Heart right ventricle (tissue), 16 donors: ENCODE data around the gene CASR. TPM values are rescaled to one million over a fixed set of nuclear protein-coding genes. Genes with fewer than 3 reads are reported as not detected.
"Not testable (repeated sequence)": the region's sequence is repeated elsewhere in the genome, so short reads cannot be mapped to it uniquely, and the experiment has no call there.

Experiments used
- ATAC-seq, 8 donors: fragments of 200-7000 bp; cut with Tn5 transposase; one replicate each; pipeline ENCODE4 v1.9.1; 2020; ENCODE audit warnings: mild to moderate bottlenecking in 8 of 8, moderate library complexity in 8 of 8, moderate number of reproducible peaks in 1 of 8
- DNase-seq, 2 donors: peaks; one replicate each; pipeline ENCODE4 v3.0.0-alpha.2; 2020
- H3K27ac ChIP-seq, 10 donors: fragments of 200-600 bp; sonication (generic) in 2 of 10; one replicate each; pipeline versions ENCODE4 v1.5.0 to v1.8.0; 2020 to 2022; ENCODE audit warnings: mild to moderate bottlenecking in 3 of 10
- H3K27me3 ChIP-seq, 7 donors: fragments of 200-600 bp; one replicate each; pipeline ENCODE4 v1.8.0; 2021 to 2022; ENCODE audit warnings: mild to moderate bottlenecking in 2 of 7
- H3K36me3 ChIP-seq, 9 donors: fragments of 200-600 bp; sonication (generic) in 1 of 9; one replicate each; pipeline versions ENCODE4 v1.5.0 to v1.8.0; 2020 to 2022; ENCODE audit warnings: mild to moderate bottlenecking in 2 of 9
- H3K4me1 ChIP-seq, 9 donors: fragments of 200-600 bp; sonication (generic) in 1 of 9; one replicate each; pipeline versions ENCODE4 v1.5.0 to v1.8.0; 2020 to 2022; ENCODE audit warnings: mild to moderate bottlenecking in 4 of 9
- H3K4me3 ChIP-seq, 10 donors: fragments of 200-600 bp; sonication (generic) in 2 of 10; one replicate each; pipeline versions ENCODE4 v1.5.0 to v1.8.0; 2020 to 2022; ENCODE audit warnings: mild to moderate bottlenecking in 7 of 10, moderate library complexity in 2 of 10
- H3K9me3 ChIP-seq, 11 donors: fragments of 200-600 bp in 10 of 11; sonication (generic) in 2 of 11; one replicate each; pipeline versions ENCODE4 v1.5.0 to v1.8.0; 2013 to 2022; ENCODE audit warnings: mild to moderate bottlenecking in 2 of 11, control low read depth in 1 of 11, moderate library complexity in 1 of 11
- WGBS, 2 donors: extraction: QIAGEN DNeasy Blood & Tissue Kit; methylation state at CpG; one replicate each; pipeline ENCODE4 v1.1.7; 2013; ENCODE audit warnings: inconsistent platforms in 1 of 2; 5-methylcytosine and 5-hydroxymethylcytosine counted together
- intact Hi-C, 10 donors: fragments of 100-400 bp; cut with DNase I; formaldehyde crosslinking; loops; one replicate each; pipeline versions ENCODE4 v1.11.1 to v1.14.2; 2022
- polyA plus RNA-seq, 2 donors: library from polyadenylated mRNA; stranded (reverse); fragments of 200-250 nt; gene quantifications; one replicate each; pipeline ENCODE4 v1.2.3, GENCODE V29; 2013
- total RNA-seq, 10 donors: library from RNA; stranded (reverse); fragmentation: NEBNext Ultra II Directional in 3 of 10; extraction: Animal tissue kit (Norgen Biotek cat#: 25700) in 3 of 10; gene quantifications; one replicate each; pipeline versions ENCODE4 v1.2.1 to v1.2.4, GENCODE V29; 2021 to 2023
- TF ChIP-seq, protein P1 (sequence below), 9 donors: fragments of 200-600 bp; sonication (generic) in 2 of 9; IDR thresholded peaks; one replicate each; pipeline versions ENCODE4 v1.5.0 to v1.8.0; 2021 to 2022; ENCODE audit warnings: antibody characterized with exemption in 9 of 9, mild to moderate bottlenecking in 5 of 9, moderate library complexity in 1 of 9
- donor health status: Arrhythmogenic right ventricular cardiomyopathy.
- donor health status: ischemic (EF 13 %, LVEDD 7.1; RV severe dilation, severe dysfunction).
- donor health status: healthy with polysubstance abuse.
- donor health status: DM: no; HTN: yes; CAD: no.
- donor health status: DM: no; HTN: no; CAD: no.
- donor health status: ischemic (EF 25% LVEDD 6.9; RV normal size, moderate dysfunction).
- donor health status: ischemic (EF 25% LVEDD 5.7; RV mildly dilated, moderate dysfunction).
- donor health status: healthy.
- donor health status: DM: yes; HTN: yes; CAD: no.
- donor health status: Ischemic cardiomyopathy.
- donor health status: ischemic (EF 35%, LVEDD 5.7; RV mildly dilated, moderate dysfunction).
- donor health status: nonischemic (EF 11% LVEDD 7.7; RV severe dilation, severe dysfunction).
- donor health status: DM: yes; HTN: yes; CAD: no.
- donor health status: PGD.
- donor health status: ischemic (EF 29% LVEDD 5.4; RV normal size, mild dysfunction).
- donor health status: nonischemic (EF 23%, LVEDD 6.1; RV moderate dilation, normal function).

The CASR gene
- total and polyA plus RNA-seq, 12 donors, result not detected

DNA sequence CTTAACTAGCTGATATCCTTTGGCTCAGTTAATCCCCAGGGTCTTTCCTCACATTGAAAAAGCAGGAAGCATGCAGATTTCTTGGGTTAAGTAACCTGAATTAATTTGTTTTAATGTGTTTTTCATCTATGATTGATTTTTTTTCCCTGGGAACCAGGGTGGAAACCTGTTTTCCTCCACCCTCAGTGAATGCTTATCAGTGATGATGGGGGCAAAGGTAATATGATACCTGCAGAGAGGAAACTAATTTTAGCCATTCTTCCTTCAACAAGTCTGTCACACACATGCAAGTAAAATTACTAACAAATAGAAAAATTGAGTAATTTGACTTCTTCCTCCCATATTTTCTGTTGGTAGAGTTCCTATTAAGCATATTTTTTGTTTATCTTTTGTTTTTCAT is 5.9 kb downstream of the CASR start:
- Histone ChIP-seq H3K9me3 (no peaks in the 10 kb centered on the region), H3K27ac (no peak overlapping the region), H3K4me1 (peaks cover 0 to 4% (median 2%) of the 10 kb centered on the region in 9 donors), H3K4me3 (no peak overlapping the region), H3K36me3 (no peaks in the 10 kb centered on the region), H3K27me3 (peaks cover 0 to 74% (median 36%) of the 10 kb centered on the region in 7 donors)
- intact Hi-C loops, result no loop called here
- TF ChIP-seq, protein P1, sequence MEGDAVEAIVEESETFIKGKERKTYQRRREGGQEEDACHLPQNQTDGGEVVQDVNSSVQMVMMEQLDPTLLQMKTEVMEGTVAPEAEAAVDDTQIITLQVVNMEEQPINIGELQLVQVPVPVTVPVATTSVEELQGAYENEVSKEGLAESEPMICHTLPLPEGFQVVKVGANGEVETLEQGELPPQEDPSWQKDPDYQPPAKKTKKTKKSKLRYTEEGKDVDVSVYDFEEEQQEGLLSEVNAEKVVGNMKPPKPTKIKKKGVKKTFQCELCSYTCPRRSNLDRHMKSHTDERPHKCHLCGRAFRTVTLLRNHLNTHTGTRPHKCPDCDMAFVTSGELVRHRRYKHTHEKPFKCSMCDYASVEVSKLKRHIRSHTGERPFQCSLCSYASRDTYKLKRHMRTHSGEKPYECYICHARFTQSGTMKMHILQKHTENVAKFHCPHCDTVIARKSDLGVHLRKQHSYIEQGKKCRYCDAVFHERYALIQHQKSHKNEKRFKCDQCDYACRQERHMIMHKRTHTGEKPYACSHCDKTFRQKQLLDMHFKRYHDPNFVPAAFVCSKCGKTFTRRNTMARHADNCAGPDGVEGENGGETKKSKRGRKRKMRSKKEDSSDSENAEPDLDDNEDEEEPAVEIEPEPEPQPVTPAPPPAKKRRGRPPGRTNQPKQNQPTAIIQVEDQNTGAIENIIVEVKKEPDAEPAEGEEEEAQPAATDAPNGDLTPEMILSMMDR (IDR thresholded peaks at IDR 0.05), result no peak
- DNase-seq, result no peak
- ATAC-seq, result no peak

DNA sequence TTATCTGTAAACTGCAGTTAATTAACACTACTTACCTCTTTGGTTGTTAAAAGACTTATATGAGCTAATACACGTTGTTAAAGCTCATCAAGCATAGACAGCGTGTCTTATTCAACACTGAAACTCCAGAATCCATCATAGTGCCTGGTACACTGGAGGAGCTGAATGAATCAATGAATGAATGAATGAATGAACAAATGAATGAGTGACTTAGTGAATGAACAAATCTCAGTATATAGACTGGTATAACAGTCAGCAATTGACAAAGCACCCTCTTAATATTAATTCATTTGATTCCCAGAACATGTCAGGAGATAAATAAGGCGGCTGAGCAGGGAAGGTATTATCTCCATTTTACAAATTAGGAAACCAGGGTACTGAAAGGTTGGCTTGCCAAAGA is 7.1 kb downstream of the CASR start:
- peaks cover 0 to 63% (median 25%) of the 10 kb centered on the region in 7 donors for H3K27me3 ChIP-seq
- no peak overlapping the region for H3K4me3 ChIP-seq
- ATAC-seq (no peak), DNase-seq (no peak)
- intact Hi-C loops, result no loop called here
- no peak overlapping the region for H3K27ac ChIP-seq
- no peaks in the 10 kb centered on the region for H3K36me3 ChIP-seq
- TF ChIP-seq, protein P1 (IDR thresholded peaks at IDR 0.05), result no peak
- WGBS, 2 donors, result 70 to 72% methylated on average over 3 of the region's 3 CpGs
- no peaks in the 10 kb centered on the region for H3K9me3 ChIP-seq
- no peaks in the 10 kb centered on the region for H3K4me1 ChIP-seq

DNA sequence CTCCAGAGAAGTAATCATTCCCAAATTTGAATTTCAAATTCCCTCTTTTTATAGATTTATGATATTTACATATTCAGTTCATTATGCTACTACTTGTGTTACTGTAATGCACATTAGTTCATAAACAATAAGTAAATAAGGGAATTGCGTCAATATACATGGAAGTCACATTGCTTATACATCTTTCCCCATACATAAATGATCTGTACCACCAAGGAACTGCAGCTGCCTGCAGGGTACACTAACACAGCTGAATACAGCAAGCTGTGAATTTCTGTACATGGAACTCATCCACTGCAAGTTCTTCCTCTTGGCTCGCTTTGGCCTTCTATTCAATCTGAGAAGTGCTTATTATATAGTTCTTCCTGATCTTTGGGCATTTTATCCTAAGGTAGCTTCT is 15.5 kb downstream of the CASR start:
- no peak for DNase-seq
- TF ChIP-seq, protein P1 (IDR thresholded peaks at IDR 0.05), result no peak
- no peaks in the 10 kb centered on the region for H3K9me3 ChIP-seq
- H3K27me3 ChIP-seq, result no peaks in the 10 kb centered on the region
- no peak overlapping the region for H3K4me3 ChIP-seq
- no peak overlapping the region for H3K27ac ChIP-seq
- no peaks in the 10 kb centered on the region for H3K36me3 ChIP-seq
- H3K4me1 ChIP-seq, result no peaks in the 10 kb centered on the region
- WGBS, 2 donors, result 84 to 89% methylated on average over 2 of the region's 2 CpGs
- intact Hi-C loops, result no loop called here
- ATAC-seq, result no peak

DNA sequence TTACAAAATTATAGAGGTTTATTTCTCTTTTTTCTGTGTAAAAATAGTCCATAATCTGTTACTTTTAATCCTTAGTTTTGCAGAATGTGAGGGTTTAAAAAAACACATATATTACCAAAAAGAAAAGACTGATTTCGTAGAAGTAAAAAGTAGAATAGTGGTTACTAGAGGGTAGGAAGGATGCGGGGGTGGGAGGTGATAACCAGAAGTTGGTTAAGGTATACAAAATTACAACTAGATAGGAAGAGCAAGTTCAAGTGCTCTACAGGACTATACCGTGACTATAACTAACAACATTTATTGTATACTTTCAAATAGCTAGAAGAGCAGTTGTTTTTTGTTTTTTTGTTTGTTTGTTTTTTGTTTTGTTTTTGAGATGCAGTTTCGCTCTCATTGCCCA is 16.1 kb downstream of the CASR start:
- Histone ChIP-seq H3K4me3 (no peak overlapping the region), H3K27me3 (no peaks in the 10 kb centered on the region), H3K36me3 (no peaks in the 10 kb centered on the region), H3K4me1 (no peaks in the 10 kb centered on the region), H3K27ac (no peak overlapping the region), H3K9me3 (no peaks in the 10 kb centered on the region)
- TF ChIP-seq, protein P1 (IDR thresholded peaks at IDR 0.05), result no peak
- 83 to 85% methylated on average over 4 of the region's 4 CpGs for WGBS, 2 donors
- no peak for DNase-seq
- ATAC-seq, result no peak
- intact Hi-C loops, result no loop called here

DNA sequence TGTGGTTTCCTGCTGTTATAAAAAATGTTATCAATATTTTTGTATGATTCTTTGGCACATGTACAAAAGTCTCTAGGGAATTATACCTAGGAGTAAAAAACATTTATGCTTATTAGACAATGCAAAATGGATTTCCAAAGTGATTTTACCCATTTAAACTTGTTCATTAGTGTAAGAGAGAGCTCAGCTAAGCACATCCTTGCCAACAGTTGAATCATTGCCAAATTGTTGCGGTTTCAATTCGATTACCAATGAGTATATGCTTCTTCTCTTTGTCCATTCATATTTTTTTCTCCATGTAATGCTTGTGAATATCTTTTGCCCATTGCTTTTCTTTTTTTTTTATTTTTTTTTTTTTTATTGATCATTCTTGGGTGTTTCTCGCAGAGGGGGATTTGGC is 17.2 kb downstream of the CASR start:
- Histone ChIP-seq H3K4me3 (no peak overlapping the region), H3K4me1 (no peaks in the 10 kb centered on the region), H3K27ac (no peak overlapping the region), H3K9me3 (no peaks in the 10 kb centered on the region), H3K27me3 (no peaks in the 10 kb centered on the region), H3K36me3 (no peaks in the 10 kb centered on the region)
- WGBS, 2 donors, result 83 to 86% methylated on average over 3 of the region's 3 CpGs
- TF ChIP-seq, protein P1 (IDR thresholded peaks at IDR 0.05), result no peak
- DNase-seq (no peak), ATAC-seq (no peak)
- intact Hi-C loops, result no loop called here

DNA sequence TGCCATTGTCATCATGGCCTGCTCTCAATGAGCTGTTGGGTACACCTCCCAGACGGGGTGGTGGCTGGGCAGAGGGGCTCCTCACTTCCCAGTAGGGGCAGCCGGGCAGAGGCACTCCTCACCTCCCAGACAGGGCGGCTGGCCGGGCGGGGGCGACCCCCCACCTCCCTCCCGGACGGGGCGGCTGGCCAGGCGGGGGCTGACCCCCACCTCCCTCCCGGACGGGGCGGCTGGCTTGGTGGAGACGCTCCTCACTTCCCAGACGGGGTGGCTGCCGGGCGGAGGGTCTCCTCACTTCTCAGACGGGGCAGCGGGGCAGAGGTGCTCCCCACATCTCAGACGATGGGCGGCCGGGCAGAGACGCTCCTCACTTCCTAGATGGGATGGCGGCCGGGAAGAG is 18.0 kb downstream of the CASR start:
- not testable (repeated sequence) for ATAC-seq, H3K9me3 ChIP-seq

More for the DNA sequence above, 18.0 kb downstream of the CASR start:
- H3K27ac ChIP-seq, H3K36me3 ChIP-seq, H3K4me1 ChIP-seq, DNase-seq, H3K27me3 ChIP-seq, H3K4me3 ChIP-seq, intact Hi-C loops: not testable (repeated sequence)
- WGBS, 2 donors, result 88% methylated on average over 18 to 20 of the region's 25 CpGs
